LNCAP (cell line): Measurements from ENCODE around the gene DR1.

Experiments used
- TF ChIP-seq, protein P1 (sequence below): fragments of 450-650 bp; IDR thresholded peaks from 2 replicates; pipeline ENCODE4 v1.5.1; 2017; ENCODE audit warnings: mild to moderate bottlenecking

DR1 gene

DNA sequence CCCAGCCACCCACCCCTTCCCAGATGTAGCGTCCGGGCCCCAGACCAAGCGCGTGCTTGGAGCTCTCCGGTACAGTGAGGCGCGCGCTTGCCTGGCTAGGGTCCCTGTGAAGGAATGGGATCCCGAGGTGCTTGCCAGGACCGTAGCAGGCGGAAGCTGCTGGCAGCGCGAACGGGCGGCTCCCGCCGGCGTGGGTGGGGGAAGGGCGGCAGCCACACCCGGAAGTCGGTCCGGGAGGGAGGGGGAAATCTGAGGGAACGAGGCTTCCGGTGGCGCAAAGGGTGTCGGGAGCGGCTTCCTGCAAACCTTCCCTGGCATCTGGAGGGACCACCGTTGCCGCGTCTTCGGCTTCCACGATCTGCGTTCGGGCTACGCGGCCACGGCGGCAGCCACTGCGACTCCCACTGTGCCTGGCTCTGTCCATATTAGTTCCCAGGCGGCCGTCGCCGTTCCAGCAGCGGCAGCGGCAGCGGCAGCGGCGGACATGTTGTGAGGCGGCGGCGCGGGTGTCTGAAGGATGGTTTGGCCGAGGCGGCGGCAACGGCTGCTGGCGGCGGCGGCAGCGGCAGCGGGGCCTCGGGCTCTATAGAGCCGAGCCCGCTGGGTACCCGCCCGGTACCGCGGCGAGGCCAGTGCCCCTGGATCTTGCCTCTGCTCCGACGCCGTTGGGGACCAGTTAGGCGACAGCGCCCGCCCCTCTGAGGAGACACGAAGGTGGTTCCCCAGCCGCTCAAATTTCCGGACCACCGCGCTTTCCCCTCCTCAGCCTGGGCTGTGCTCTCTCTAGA, at the start of gene DR1:
Gene DR1, plus strand, starts transcription at position 275 of the 788 bp plus-strand sequence. CDS start 739 bp downstream, outside the sequence.
- TF ChIP-seq, protein P1, sequence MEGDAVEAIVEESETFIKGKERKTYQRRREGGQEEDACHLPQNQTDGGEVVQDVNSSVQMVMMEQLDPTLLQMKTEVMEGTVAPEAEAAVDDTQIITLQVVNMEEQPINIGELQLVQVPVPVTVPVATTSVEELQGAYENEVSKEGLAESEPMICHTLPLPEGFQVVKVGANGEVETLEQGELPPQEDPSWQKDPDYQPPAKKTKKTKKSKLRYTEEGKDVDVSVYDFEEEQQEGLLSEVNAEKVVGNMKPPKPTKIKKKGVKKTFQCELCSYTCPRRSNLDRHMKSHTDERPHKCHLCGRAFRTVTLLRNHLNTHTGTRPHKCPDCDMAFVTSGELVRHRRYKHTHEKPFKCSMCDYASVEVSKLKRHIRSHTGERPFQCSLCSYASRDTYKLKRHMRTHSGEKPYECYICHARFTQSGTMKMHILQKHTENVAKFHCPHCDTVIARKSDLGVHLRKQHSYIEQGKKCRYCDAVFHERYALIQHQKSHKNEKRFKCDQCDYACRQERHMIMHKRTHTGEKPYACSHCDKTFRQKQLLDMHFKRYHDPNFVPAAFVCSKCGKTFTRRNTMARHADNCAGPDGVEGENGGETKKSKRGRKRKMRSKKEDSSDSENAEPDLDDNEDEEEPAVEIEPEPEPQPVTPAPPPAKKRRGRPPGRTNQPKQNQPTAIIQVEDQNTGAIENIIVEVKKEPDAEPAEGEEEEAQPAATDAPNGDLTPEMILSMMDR: no peak

DNA sequence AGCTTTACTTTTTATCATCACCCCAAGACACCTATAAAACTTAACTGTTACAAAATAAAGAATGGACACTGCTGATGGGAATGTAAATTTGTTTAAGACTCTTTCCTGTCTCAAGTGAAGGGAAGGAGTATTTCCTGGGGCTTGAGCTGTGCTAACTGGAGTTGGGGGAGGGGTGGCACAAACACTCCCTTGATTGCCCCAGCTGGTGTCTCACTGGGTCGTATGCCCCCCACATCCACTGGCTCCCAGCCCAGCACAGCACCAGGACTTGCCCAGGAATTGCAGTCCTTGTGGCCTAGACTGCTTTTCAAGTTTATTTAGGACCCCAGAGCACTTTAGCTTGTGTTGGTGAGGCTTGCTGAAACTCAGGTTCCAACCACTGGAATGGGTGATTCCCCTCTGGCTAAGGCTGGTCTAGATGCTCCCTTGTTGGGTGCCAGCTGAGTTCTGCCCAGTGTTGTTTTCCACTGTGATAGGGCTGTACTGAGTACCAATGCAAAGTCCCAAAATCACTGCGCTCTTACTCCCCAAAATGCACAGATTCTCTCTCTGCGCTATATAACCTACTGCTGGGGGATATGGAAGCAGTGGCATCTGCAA, 49.1 kb upstream of the DR1 start:
- TF ChIP-seq, protein P1: no peak

DNA sequence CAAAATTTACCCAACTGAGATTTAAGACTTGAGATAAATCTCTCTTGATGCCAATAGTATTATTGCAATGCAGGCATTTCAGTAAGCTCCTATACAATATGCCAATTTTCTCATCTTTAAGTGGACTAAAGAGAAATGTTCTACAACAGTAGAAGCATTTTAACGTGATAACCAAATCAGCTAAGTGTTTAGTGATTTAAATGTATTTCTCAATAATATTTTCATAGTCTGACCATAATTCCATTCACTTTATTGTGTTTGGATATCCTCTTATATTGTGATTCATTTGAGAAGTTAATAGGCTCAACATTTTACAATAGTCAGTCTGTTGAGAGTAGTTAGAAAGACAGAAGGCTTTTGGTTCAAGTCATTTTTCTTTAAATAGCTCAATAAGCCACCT, 44.6 kb upstream of the DR1 start:
- TF ChIP-seq, protein P1: no peak

DNA sequence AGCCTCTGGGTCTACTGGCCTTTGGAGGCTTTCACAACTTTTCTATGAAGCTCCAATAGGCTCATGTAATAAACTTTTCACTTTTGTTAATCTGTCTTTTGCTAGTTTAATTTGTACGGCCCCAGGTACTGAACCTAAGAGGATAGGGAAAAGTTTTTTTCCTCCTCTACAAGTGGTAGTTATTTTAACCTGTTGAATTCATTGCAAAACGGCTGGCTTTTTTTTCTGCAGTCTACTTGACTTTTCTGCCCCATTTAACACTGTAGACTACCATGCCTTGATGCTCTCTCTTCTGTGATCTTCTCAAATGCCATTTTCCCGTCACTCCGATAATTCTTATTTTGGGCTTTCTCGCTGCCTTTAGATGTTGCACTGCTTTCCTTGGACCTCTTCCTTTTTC, 43.6 kb upstream of the DR1 start:
- TF ChIP-seq, protein P1: no peak

DNA sequence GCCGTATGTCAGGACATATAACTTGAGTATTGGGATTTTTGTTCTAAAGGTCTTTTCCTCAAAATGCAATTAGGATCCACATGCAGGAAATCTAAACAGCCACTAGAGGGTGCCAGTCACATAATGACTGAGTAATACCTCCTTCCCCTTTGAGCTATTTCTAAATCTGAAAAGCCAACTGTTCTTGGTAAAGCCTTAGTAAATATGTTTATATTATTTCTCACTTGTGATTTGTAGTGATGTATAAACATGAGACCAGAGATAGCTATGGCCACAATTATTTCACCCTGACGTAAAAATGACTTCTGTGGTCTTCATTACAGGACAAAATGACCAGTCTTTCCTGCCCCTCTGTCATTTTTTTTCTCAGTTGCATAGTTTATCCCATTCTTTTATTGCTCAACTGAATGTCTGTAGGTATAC, 41.0 kb upstream of the DR1 start:
- TF ChIP-seq, protein P1: peak; percentile 95

DNA sequence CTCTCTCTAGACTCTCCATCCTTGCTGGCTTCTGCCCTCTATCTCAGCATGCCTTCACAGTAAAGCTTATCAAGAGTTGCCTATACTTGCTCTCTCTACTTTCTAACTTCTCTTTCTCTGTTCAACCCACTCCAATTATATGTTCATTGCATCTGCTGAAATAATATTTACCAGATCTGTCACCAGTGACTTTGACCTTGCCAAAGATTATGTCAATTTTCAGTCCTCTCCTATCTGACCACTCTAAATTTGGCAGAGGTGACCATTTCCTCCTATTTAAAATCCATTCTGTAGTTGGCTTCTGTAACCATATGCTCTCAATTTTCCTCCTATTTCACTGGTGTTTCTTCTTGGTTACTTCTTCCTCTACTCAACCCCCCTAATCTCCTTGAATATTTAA, 38.8 kb upstream of the DR1 start:
- TF ChIP-seq, protein P1: no peak

DNA sequence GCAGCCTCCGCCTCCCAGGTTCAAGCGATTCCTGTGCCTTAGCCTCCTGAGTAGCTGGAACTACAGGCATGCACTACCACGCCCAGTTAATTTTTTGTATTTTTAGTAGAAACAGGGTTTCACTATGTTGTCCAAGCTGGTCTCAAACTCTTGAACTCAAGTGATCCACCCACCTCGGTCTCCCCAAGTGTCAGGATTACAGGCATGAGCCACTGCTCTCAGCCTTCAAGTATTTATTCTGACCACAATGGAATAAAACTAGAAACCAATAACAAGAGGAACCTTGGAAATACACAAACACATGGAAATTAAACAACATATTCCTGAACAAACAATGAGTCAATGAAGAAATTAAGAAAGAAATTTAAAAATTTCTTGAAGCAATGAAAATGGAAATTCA, 32.7 kb upstream of the DR1 start:
- TF ChIP-seq, protein P1: no peak
